22Rv1 (cell line): ENCODE results near the gene CNGB1.

Experiments
- ZFX ChIP-seq: fragments of 450-650 bp; IDR thresholded peaks from 2 replicates; pipeline ENCODE4 v1.6.1; 2017; ENCODE audit warnings: antibody characterized with exemption, borderline replicate concordance
- TF ChIP-seq, protein P1 (sequence below): fragments of 450-650 bp; IDR thresholded peaks from 2 replicates; pipeline ENCODE4 v1.5.1; 2017; ENCODE audit warnings: mild to moderate bottlenecking

DNA sequence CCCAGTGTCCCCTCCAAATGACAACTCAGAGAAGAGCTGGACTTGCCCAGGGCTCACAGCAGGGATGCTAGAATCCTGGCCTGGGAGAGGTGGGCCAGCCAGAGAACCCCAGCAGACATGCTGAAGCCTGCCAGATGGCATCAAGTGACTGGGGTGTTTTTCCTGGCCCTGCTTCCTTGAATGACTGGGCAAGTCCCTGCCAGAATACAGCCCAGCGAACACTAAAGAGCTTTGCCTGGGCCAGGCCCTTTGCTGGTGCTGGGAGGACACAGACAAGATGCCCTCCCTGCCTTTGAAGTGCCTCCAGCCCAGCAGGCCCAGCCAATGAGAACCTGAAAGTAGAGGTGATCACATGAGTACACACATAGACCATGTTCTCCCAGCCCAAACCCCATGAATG, 18.0 kb upstream of the CNGB1 start:
- TF ChIP-seq, protein P1, sequence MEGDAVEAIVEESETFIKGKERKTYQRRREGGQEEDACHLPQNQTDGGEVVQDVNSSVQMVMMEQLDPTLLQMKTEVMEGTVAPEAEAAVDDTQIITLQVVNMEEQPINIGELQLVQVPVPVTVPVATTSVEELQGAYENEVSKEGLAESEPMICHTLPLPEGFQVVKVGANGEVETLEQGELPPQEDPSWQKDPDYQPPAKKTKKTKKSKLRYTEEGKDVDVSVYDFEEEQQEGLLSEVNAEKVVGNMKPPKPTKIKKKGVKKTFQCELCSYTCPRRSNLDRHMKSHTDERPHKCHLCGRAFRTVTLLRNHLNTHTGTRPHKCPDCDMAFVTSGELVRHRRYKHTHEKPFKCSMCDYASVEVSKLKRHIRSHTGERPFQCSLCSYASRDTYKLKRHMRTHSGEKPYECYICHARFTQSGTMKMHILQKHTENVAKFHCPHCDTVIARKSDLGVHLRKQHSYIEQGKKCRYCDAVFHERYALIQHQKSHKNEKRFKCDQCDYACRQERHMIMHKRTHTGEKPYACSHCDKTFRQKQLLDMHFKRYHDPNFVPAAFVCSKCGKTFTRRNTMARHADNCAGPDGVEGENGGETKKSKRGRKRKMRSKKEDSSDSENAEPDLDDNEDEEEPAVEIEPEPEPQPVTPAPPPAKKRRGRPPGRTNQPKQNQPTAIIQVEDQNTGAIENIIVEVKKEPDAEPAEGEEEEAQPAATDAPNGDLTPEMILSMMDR, result no peak
- no peak for TF ChIP-seq ZFX
